GM19463 (cell line): ENCODE data around the gene CYBA.
A peak's percentile ranks its signal among the peaks of the same experiment; 100 is the strongest.

ENCODE experiments used
- ATAC-seq: cut with Tn5 transposase; IDR thresholded peaks from one replicate; pipeline ENCODE4 v1.9.1; 2021; ENCODE audit warnings: mild to moderate bottlenecking, moderate library complexity; ENCODE audit not compliant: unreplicated experiment

Gene CYBA

DNA sequence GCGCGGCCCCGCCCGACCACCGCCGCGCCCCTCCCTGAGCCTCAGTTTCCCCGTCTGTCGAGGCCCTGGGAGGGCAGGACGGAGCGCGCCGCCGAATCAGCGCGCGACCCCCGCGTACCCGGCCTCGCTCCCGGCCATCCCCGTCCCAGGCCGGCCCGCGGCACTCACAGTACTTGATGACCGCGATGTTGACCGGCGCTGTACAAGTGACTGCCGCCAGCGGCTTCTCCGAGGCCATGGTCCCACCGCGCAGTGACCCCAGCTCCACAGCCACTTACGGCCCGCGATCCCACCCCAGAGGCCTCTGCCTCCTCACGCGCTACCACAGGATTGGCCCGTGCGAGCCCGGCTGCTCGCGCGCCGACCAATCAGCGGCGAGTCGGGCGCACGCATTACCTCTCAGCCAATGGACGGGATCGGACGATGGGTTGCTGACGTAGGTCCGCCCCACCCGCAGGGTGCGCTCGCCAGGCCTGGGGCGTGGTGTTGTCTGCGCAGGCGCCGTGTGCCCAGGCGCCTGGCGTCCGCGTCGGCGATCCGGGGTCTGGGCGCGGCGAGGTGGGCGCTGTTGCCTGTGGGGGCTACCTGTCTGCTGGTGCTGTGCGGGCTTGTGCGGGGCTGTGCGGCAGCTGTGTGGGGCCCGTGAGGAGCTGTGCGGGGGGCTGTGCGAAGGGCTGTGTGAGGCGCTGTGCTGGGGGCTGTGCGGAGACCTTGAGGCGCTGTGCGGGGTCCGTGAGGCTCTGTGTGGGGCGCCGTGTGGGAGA lies 12.2 kb upstream of the CYBA start, which contains the start of gene MVD:
Gene MVD, minus strand, starts transcription at position 249 of the 764 bp plus-strand sequence. Its CDS starts 11 bp downstream, at position 238.
- ATAC-seq = peak; percentile 95

DNA sequence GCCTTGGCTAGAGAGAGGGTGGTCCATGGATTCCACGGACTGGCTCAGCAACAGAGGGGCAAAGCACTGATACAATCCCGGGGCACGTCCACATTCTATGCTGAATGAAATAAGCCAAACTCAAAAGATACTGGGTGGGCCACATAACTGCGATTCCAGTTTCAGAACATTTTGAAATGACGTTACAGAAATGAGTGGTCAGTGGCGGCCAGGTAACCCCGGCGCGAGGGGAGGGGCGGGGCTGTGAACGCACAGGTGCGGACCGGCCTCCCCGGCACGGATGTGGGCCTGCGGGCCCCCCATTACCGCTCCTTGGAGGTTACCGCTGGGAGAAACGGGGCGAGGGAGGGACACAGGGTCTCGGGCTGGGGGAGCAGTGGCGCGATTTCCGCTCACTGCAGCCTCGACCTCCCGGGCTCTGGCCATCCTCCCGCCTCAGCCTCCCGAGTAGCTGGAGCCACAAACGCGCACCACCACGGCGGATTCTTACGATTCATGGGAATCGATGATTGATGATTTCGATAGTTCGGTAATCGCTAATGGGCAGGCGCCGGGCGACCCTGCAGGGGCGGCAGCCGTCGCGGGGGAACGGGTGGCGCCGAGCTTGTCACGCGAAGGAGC lies 11.5 kb upstream of the CYBA start:
- ATAC-seq = no peak

DNA sequence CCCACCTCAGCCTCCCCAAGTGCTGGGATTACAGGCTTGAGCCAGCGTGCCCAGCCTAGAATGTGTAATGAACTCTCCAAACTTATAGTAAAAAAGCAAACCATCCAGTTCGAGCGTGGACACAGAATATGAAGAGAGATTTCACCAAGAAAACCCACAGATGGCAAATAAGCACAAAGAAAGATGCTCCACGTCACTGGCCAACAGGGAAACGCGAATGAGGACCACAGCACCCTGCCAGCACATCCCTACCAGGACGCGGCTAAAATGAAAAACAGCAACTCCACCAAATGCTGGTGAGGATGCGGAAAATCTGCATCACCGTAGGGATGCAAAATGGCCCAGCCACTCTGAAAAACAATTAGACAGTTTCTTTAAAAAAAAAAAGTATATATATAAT lies 10.6 kb upstream of the CYBA start:
- no peak for ATAC-seq

GRCh38 chr16:88659160-88659559 lies 8.3 kb upstream of the CYBA start:
- ATAC-seq = no peak

DNA sequence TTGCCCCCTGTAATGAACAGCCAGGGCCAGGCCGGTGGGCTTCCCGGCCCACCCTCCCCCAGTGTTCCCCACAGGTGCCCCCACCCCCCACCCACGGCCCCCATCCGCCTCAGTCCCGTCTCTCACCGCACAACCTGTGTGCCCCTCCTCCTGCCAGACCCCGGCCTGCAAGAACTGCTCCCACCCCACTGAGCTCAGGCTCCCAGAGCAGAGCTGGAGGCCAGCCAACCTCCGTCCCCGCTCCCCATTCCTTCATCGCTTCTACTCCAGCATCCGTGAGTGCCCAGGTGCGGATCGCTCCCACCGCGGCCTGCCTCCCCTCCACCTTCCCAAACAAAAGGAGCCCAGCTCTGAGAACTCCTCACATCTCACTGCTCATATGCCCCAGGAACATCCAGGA lies 7.9 kb upstream of the CYBA start:
- ATAC-seq = no peak

DNA sequence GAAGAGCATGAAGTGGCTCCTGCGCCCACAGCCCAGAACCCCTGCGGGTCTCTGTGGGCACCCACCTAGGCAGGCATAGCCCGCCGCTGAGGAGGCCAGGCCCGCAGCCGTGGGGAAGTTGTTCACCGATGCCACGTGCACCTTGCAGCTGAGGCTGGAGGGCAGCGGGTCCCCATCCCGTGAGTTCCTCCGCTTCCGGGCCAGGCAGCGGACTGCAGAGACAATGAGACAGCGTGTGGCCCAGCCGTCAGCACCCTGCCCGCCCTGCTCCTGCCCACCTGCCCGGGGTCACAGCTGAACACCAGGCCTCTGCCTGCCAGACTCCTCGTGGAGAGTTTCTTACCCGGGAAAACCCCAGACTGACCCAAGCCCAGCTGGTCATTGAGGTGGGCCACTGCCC lies 6.5 kb upstream of the CYBA start:
- ATAC-seq = no peak

DNA sequence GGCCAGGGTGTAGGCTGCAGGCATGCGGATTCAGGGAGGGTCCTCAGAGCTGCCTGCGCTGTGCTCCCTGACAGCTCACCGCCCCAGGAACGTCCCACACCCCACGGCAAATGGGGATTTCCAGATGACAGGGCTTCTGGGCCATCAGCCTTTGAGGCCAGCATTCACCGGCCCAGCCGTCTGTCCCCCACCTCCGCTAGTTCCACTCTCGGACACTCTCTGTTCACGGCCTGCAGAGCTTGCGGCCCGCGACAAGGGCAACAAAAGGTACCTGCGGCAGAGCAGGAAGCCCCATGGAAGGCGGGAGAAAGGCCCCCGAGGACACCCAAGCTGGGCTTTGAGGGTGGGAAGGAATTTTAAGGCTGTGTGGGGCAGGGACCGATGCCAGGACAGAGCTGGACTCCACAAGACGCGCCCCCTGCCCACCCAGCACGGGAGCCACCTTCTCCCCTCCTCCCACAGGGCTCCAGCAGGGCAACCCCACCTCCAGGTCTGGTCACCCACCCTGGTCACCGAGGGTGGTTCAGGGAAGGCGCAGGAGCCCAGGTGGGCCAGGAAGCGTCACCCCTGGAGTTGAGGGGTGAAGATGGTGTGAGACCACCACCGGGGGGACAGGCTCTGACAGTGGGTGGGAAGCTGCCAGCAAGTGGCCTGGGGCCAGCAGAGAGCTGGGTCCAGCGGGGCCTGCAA lies 5.6 kb upstream of the CYBA start:
- no peak for ATAC-seq

GRCh38 chr16:88655733-88656281 lies 5.0 kb upstream of the CYBA start:
- no peak for ATAC-seq

DNA sequence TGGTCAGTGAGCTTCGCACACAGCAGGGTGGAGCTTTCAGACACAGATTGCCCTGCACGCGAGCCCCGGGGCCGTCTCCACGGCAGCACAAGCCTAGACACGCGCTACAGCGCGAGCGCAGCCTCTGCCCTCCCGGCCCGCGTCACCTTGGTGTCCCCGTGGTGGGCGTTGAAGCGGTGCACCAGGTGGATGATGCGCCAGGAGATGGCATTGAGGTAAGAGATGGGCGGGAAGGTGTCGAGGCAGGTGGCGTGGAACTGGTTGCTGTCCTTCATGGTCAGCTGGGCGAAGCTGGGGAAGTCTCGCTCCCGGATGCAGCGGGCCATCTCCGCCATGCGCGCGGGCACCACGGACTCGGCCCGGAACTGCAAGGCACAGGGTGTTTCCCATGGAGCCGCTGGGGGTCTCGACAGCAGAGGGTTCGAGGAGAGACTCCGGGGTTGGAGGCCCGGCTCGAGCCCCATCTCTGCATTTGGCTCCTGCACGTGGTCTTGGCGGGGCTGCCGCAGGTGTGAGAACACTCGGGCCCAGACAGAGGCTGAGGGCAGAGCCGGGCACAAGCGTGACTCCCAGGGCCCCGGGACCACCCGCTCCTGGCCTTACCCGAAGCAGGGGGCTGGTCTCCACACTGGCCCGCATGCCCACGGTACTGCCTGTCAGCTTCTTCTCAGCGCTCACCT lies 4.3 kb upstream of the CYBA start:
- ATAC-seq = no peak

GRCh38 chr16:88654363-88655052 lies 3.7 kb upstream of the CYBA start:
- ATAC-seq = no peak

DNA sequence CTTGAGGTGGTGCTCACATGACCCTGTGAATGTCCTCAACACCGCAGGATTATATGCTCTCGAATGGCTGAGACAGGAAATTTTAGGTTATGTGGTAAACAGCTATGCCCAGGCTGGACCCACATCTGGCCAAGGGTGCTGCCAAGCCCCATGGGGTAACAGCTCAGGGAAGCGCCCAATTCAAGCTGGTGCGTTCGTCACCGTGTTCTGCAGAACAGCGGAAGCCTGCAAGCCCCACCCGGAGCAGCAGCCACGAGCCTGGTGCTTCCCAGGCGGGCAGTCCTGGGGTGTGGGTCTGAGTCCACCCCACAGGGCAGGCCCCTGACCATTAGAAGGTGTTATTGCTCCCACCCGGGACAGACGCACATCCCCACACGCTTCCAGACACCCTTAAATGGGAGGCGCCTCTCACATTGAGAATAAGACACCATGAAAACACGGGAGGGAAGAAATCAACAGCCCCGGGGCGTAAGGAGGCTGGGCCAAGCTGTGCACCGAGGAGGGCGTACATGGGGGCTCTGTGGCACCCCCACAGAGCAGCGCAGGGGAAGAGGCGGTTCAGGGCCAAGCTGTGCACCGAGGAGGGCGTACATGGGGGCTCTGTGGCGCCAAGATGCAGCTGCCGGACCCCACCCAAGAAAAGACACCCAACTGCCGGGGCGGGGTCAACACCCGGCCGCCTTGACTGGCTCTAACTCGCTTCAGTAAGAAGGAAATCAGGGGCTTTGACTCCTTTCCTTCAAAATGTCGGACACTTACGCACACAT lies 2.9 kb upstream of the CYBA start:
- no peak for ATAC-seq

GRCh38 chr16:88653101-88653500 lies 2.2 kb upstream of the CYBA start:
- ATAC-seq = no peak

GRCh38 chr16:88652762-88653063 lies 1.9 kb upstream of the CYBA start:
- ATAC-seq = no peak

DNA sequence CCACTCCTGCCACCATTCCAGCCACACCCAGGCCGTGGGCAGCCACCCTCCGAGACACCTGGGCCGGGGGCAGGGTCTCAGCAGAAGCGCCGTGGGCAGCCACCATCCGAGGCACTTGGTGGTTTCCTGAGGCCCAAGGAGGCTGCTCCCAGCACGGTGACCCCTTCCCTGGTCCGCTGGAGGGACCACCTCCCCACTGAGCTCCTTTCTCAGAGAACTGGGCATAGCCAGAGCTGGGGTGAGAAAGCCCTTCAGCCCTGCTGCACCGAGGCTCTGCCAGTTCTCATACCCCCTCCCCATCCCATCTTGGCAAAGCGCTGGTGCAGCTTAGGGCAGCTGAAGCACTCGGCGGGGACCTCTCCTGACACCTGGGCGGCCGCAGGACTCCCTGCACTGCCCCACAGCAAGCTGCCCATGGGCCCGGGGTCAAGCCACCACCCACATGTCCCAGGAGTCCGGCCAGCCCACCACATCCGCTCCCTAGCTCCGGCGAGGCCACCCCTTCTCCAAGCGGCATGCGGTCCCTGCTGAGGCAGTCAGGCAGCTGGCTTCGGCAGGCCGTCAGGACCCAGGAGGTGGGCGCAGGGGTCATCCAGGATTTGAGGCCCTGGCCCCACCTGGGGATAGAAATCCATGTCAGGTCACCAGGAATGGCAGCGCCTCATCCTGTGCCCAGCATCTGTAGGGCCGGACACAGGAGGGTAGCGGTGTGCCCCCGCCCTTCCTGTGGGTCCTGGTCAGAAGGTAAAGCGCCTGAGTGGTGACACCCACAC lies 1.3 kb upstream of the CYBA start:
- ATAC-seq = no peak

- ATAC-seq = peak; percentile 77
These were observed 579 bp upstream of the CYBA start for GRCh38 chr16:88651276-88651988.

- peak; percentile 10 for ATAC-seq
These were observed 717 bp downstream of the CYBA start for GRCh38 chr16:88649924-88650748.

DNA sequence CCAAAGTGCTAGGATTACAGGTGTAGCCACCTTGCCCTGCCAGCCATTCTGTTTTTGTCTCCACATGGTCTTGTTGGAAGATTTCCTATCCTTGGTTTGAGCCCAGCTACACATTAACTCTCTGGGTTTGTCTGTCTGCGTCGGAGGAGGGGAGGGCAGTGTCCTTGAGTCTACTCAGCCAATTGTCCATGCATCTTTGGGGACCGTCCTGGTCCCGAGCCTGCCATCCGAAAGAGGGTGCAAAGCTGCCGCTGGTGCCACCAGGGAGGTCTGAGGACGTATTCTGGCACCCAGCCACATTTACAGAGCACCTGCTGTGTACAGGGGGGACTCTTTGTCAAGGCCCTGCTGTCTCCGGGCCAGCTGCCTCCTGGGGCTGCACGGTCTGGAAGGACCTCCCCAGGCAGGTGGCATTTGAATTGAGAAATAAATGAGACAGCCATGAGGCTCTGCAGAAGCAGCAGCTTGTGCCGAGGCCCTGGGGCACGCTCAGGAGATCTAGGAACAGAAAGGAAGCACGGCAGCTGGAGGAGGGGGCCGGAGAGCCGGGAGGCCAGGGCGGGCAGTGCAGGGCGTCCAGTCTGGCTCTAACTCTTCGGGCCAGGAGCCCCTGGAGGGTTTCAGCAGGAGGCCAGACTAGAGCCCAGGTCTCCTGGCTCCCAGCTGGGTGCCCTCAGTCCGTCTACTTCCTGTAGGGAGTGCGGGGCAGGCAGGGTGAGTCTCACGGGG lies 1.5 kb downstream of the CYBA start:
- ATAC-seq = no peak
